ENCODE measurements around the gene PHACTR1. TPM values are rescaled to one million over a fixed set of nuclear protein-coding genes. Genes with fewer than 3 reads are reported as not detected.
A peak's percentile ranks its signal among the peaks of the same experiment; 100 is the strongest.

PHACTR1 gene
- total RNA-seq, 2 experiments from 2014 or later: 0.47 to 0.61 TPM

GRCh38 chr6:13229205-13230085 is 512.9 kb downstream of the PHACTR1 start:
- ChIA-PET CTCF (no interaction called here), POLR2A (interaction anchor here (0.7 kb wide), 1 partner anchor 1621 kb away, joined by 4 read pairs; no protein-coding TSS in a partner anchor)
- H3K9me3 Mint-ChIP-seq (ENCODE audit: insufficient read depth): no peaks in the 10 kb centered on the region

GRCh38 chr6:13233106-13233505 is 516.5 kb downstream of the PHACTR1 start:
- DNase-seq: no peak
- Mint-ChIP-seq H3K9me3 (ENCODE audit: insufficient read depth) (no peaks in the 10 kb centered on the region), H3K4me3 (no peak overlapping the region), H3K27me3 (ENCODE audit: low read depth) (peaks cover 13% of the 10 kb centered on the region), H3K27ac (no peak overlapping the region), H3K36me3 (ENCODE audit: low read depth) (peaks cover 2% of the 10 kb centered on the region), H3K4me1 (ENCODE audit: low read depth) (peaks cover 25% of the 10 kb centered on the region)
- ChIA-PET POLR2A (no interaction called here), CTCF (no interaction called here)
- no peak for ATAC-seq

More at GRCh38 chr6:13229205-13230085, 512.9 kb downstream of the PHACTR1 start:
- Mint-ChIP-seq H3K36me3 (ENCODE audit: low read depth) (peaks cover 2% of the 10 kb centered on the region), H3K4me3 (peak overlapping the region; percentile 26), H3K27me3 (ENCODE audit: low read depth) (peaks cover 9% of the 10 kb centered on the region), H3K27ac (peak overlapping the region; percentile 82), H3K4me1 (ENCODE audit: low read depth) (peaks cover 25% of the 10 kb centered on the region)
- ATAC-seq: peak; percentile 92
- peak; percentile 62 for DNase-seq

GRCh38 chr6:13234130-13234529 is 517.6 kb downstream of the PHACTR1 start:
- peaks cover 13% of the 10 kb centered on the region for H3K27me3 Mint-ChIP-seq (ENCODE audit: low read depth)
- ATAC-seq (no peak), DNase-seq (no peak)
- no peak overlapping the region for H3K4me3 Mint-ChIP-seq
- no peak overlapping the region for H3K27ac Mint-ChIP-seq
- H3K36me3 Mint-ChIP-seq (ENCODE audit: low read depth): peaks cover 2% of the 10 kb centered on the region
- peaks cover 16% of the 10 kb centered on the region for H3K4me1 Mint-ChIP-seq (ENCODE audit: low read depth)
- ChIA-PET POLR2A (no interaction called here), CTCF (no interaction called here)
- no peaks in the 10 kb centered on the region for H3K9me3 Mint-ChIP-seq (ENCODE audit: insufficient read depth)

- no peaks in the 10 kb centered on the region for H3K9me3 Mint-ChIP-seq (ENCODE audit: insufficient read depth)
- H3K4me1 Mint-ChIP-seq (ENCODE audit: low read depth): peaks cover 4% of the 10 kb centered on the region
- ATAC-seq (no peak), DNase-seq (no peak)
- POLR2A ChIA-PET: no interaction called here
- H3K27ac Mint-ChIP-seq: no peak overlapping the region
- CTCF ChIA-PET: interaction anchor here (1.4 kb wide), 1 partner anchor 23 kb away, joined by 4 read pairs; no protein-coding TSS in a partner anchor
- H3K4me3 Mint-ChIP-seq: no peak overlapping the region
- H3K27me3 Mint-ChIP-seq (ENCODE audit: low read depth): peaks cover 15% of the 10 kb centered on the region
- H3K36me3 Mint-ChIP-seq (ENCODE audit: low read depth): no peaks in the 10 kb centered on the region
Measured at GRCh38 chr6:13235339-13235738, 518.8 kb downstream of the PHACTR1 start.

- ATAC-seq (no peak), DNase-seq (no peak)
- Mint-ChIP-seq H3K9me3 (ENCODE audit: insufficient read depth) (no peaks in the 10 kb centered on the region), H3K36me3 (ENCODE audit: low read depth) (no peaks in the 10 kb centered on the region), H3K4me3 (no peak overlapping the region), H3K27ac (no peak overlapping the region), H3K4me1 (ENCODE audit: low read depth) (no peaks in the 10 kb centered on the region), H3K27me3 (ENCODE audit: low read depth) (peaks cover 15% of the 10 kb centered on the region)
- ChIA-PET CTCF (no interaction called here), POLR2A (no interaction called here)
Measured at GRCh38 chr6:13237318-13237717, 520.8 kb downstream of the PHACTR1 start.

GRCh38 chr6:13238017-13238416 is 521.5 kb downstream of the PHACTR1 start:
- Mint-ChIP-seq H3K4me3 (no peak overlapping the region), H3K27me3 (ENCODE audit: low read depth) (peaks cover 17% of the 10 kb centered on the region), H3K27ac (no peak overlapping the region), H3K4me1 (ENCODE audit: low read depth) (no peaks in the 10 kb centered on the region), H3K36me3 (ENCODE audit: low read depth) (no peaks in the 10 kb centered on the region), H3K9me3 (ENCODE audit: insufficient read depth) (no peaks in the 10 kb centered on the region)
- ATAC-seq: no peak
- ChIA-PET POLR2A (no interaction called here), CTCF (no interaction called here)
- no peak for DNase-seq

GRCh38 chr6:13238640-13239216 is 522.2 kb downstream of the PHACTR1 start:
- H3K27me3 Mint-ChIP-seq (ENCODE audit: low read depth): peaks cover 15% of the 10 kb centered on the region
- no peak for DNase-seq
- H3K27ac Mint-ChIP-seq: no peak overlapping the region
- ChIA-PET POLR2A (no interaction called here), CTCF (no interaction called here)
- H3K36me3 Mint-ChIP-seq (ENCODE audit: low read depth): peaks cover under 1% of the 10 kb centered on the region
- no peaks in the 10 kb centered on the region for H3K9me3 Mint-ChIP-seq (ENCODE audit: insufficient read depth)
- no peaks in the 10 kb centered on the region for H3K4me1 Mint-ChIP-seq (ENCODE audit: low read depth)
- no peak overlapping the region for H3K4me3 Mint-ChIP-seq
- no peak for ATAC-seq

GRCh38 chr6:13239530-13240455 is 523.2 kb downstream of the PHACTR1 start:
- no peak for ATAC-seq
- H3K27ac Mint-ChIP-seq: no peak overlapping the region
- peaks cover 17% of the 10 kb centered on the region for H3K27me3 Mint-ChIP-seq (ENCODE audit: low read depth)
- POLR2A ChIA-PET: no interaction called here
- H3K9me3 Mint-ChIP-seq (ENCODE audit: insufficient read depth): no peaks in the 10 kb centered on the region
- CTCF ChIA-PET: no interaction called here
- no peak overlapping the region for H3K4me3 Mint-ChIP-seq
- no peaks in the 10 kb centered on the region for H3K4me1 Mint-ChIP-seq (ENCODE audit: low read depth)
- H3K36me3 Mint-ChIP-seq (ENCODE audit: low read depth): peaks cover 4% of the 10 kb centered on the region
- no peak for DNase-seq

GRCh38 chr6:13241364-13241763 is 524.8 kb downstream of the PHACTR1 start:
- peaks cover 6% of the 10 kb centered on the region for H3K9me3 Mint-ChIP-seq (ENCODE audit: insufficient read depth)
- peaks cover 4% of the 10 kb centered on the region for H3K36me3 Mint-ChIP-seq (ENCODE audit: low read depth)
- CTCF ChIA-PET: no interaction called here
- POLR2A ChIA-PET: no interaction called here
- no peak for ATAC-seq
- H3K4me3 Mint-ChIP-seq: no peak overlapping the region
- H3K27me3 Mint-ChIP-seq (ENCODE audit: low read depth): peaks cover 13% of the 10 kb centered on the region
- H3K4me1 Mint-ChIP-seq (ENCODE audit: low read depth): no peaks in the 10 kb centered on the region
- H3K27ac Mint-ChIP-seq: no peak overlapping the region
- no peak for DNase-seq

GRCh38 chr6:13242178-13242577 is 525.6 kb downstream of the PHACTR1 start:
- CTCF ChIA-PET: interaction anchor here (0.7 kb wide), 1 partner anchor 89 kb away, joined by 3 read pairs; no protein-coding TSS in a partner anchor
- POLR2A ChIA-PET: no interaction called here

GRCh38 chr6:13242590-13242989 is 526.0 kb downstream of the PHACTR1 start:
- H3K4me3 Mint-ChIP-seq: no peak overlapping the region
- no peak for DNase-seq
- no peaks in the 10 kb centered on the region for H3K4me1 Mint-ChIP-seq (ENCODE audit: low read depth)
- POLR2A ChIA-PET: no interaction called here
- H3K36me3 Mint-ChIP-seq (ENCODE audit: low read depth): peaks cover 4% of the 10 kb centered on the region
- H3K27ac Mint-ChIP-seq: no peak overlapping the region
- peaks cover 13% of the 10 kb centered on the region for H3K27me3 Mint-ChIP-seq (ENCODE audit: low read depth)
- no peak for ATAC-seq
- CTCF ChIA-PET: interaction anchor here (0.7 to 0.9 kb wide), 3 partner anchors 43 to 333 kb away, joined by 3 to 4 read pairs (median 3); no protein-coding TSS in a partner anchor
- peaks cover 6% of the 10 kb centered on the region for H3K9me3 Mint-ChIP-seq (ENCODE audit: insufficient read depth)

More at GRCh38 chr6:13242178-13242577, 525.6 kb downstream of the PHACTR1 start:
- peaks cover 6% of the 10 kb centered on the region for H3K9me3 Mint-ChIP-seq (ENCODE audit: insufficient read depth)
- H3K27me3 Mint-ChIP-seq (ENCODE audit: low read depth): peaks cover 13% of the 10 kb centered on the region
- H3K4me3 Mint-ChIP-seq: no peak overlapping the region
- DNase-seq (no peak), ATAC-seq (no peak)
- H3K36me3 Mint-ChIP-seq (ENCODE audit: low read depth): peaks cover 4% of the 10 kb centered on the region
- no peak overlapping the region for H3K27ac Mint-ChIP-seq
- no peaks in the 10 kb centered on the region for H3K4me1 Mint-ChIP-seq (ENCODE audit: low read depth)

Measured in activated CD8-positive, alpha-beta T cell treated with anti-CD3 and anti-CD28 coated beads, Interleukin-2, amount 10 ng/mL, durations not matched to agents 7 days and 5 days (primary cell).